B cell (primary cell): ENCODE measurements around the gene ADAMTS2.

Experiments used
- CTCF ChIP-seq: fragments of 200-600 bp; IDR thresholded peaks from one replicate; pipeline ENCODE4 v1.8.0; 2022; ENCODE audit warnings: antibody characterized with exemption, mild to moderate bottlenecking
- EZH2 ChIP-seq: IDR thresholded peaks from 2 replicates; pipeline ENCODE4 v1.6.1; 2012; ENCODE audit warnings: borderline replicate concordance, low read depth, mild to moderate bottlenecking, moderate library complexity, low read length; ENCODE audit not compliant: insufficient read depth, poor library complexity, severe bottlenecking

DNA sequence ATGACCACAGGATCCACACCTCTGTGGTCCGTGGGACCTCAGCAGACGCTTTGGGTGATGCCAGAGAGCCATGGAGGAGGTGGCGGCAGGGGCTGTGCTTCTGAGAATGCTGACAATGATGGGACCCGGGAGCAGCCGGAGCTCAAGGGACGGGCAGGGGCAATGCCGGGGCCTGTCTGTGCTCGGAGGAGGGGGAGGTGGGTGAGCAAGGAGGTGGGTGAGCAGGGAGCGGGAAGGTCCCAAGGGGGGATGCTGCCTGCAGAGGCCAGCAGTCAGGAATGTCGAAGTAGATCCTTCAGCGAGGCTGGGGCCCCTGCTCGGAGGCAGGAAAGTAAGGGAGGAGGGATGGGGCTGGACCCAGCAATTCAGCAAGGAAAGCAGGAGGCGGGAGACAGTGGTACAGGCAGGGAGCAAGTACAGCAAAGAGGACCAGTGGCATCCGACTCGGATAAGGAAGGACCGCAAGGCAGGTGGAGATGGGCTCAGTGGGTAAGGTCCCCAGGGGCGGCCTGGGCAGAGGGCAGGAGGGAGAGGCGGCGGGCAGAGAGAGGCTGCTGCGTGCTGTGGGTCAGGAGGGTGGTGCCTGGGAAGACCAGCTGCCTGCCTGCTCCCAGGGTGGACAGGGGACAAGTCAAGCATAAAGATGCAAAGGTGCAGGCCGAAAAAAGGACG is 49.0 kb downstream of the ADAMTS2 start:
- TF ChIP-seq CTCF (no peak), EZH2 (no peak)
